GM12873 (cell line): ENCODE measurements around the gene MYO1D.
A peak's percentile ranks its signal among the peaks of the same experiment; 100 is the strongest.

ENCODE experiments used
- CTCF ChIP-seq: IDR thresholded peaks from 2 replicates; pipeline ENCODE4 v1.5.1; 2012; ENCODE audit warnings: low read depth, mild to moderate bottlenecking, moderate library complexity, low read length, control low read depth; ENCODE audit not compliant: insufficient read depth; ENCODE audit errors: missing control alignments

MYO1D gene

DNA sequence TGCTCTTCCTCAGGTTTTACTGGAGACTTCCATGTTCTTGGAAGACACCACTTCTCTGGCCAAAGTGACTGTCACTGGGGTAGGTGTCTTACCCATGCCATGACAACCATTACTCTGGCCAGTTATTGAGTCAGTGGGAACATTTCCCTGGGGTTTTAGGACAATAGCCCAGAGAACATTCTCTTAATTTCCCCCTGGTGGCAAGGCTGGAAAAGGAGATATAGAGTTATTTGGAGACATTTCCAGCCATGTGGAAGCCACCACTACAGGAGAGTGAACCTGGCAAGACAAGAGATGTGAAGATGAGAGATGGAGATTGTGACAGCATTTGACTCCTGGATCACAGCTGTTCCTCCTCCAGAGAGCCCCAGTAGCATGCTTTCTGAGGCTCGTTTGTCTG is 283.9 kb downstream of the MYO1D start:
- no peak for TF ChIP-seq CTCF

DNA sequence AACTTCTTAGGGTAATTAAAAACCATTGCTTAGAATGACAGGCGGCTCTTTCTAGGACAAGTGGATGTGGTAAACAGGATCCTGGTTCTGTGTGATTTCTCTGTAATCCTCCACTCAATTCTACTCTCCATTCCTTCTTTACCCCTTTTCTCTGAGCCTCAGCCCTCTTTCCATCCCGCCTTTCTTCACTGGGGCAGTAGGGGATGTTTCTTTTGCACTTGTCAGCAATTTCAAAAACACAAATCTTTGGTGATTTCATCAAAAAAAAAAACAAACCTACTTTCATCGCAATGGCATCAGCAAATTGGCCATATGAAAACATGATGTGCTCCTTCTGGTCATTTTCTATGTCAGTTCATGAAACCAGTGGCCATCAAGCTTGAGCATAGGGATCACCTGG is 285.5 kb downstream of the MYO1D start:
- TF ChIP-seq CTCF, result no peak

- no peak for TF ChIP-seq CTCF
These were observed 285.9 kb downstream of the MYO1D start for GRCh38 chr17:32590974-32591373.

DNA sequence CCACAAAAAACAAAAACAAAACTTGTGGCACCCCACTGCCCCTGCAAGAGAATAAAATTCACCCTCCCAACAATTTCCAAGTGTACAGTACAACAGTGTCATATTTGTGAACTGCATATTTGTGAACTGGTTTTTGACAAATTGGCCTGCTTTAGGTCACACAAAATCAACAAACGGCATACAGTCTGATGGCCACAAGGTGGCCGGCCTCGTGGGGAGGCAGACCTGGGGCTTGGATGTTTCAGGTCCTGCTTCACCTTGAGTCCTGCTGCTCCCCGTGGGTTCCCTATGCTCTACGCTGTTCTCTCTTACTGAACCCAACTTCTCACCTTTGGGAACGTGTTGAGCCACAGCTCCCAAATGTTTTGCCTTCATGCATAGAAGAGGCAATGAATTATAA is 287.9 kb downstream of the MYO1D start:
- TF ChIP-seq CTCF, result peak; percentile 43

DNA sequence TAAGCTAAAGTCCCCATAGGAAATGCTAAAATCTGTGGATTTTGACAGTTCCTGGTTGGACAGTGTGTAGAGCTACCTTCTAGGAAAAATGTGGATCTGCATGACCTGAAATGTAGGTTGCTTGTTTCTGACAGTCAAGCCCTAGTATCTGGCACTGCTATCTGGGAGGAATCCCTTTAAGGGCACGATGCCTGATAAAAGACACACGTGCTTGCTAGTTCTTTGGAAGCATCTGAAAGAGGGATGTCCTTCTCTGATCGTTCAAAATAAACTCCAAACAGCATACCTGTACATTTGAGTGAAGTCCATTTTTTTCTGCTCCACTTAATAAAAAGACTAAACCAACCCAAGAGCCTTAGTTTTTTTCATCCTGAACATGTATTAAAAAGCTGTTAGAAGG is 288.8 kb downstream of the MYO1D start:
- TF ChIP-seq CTCF, result no peak

DNA sequence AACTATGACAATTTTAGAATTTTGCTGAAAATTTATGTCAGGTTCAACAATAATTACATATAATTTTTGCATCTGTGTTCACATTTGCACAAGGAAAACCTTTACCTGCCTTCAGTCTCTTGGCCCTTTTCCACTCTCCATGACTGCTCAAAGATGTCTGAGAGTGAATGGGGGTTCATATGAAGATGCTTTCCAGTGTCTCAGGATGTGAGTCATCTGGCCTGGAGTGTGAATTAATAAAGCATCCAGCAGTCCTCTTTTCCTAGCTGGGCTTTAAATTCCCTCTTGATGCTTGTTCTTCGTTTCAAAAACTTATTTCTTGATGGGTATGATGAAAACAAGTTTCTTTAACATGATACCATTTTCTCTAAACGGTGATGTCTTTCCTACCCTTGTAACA is 290.3 kb downstream of the MYO1D start:
- no peak for TF ChIP-seq CTCF

DNA sequence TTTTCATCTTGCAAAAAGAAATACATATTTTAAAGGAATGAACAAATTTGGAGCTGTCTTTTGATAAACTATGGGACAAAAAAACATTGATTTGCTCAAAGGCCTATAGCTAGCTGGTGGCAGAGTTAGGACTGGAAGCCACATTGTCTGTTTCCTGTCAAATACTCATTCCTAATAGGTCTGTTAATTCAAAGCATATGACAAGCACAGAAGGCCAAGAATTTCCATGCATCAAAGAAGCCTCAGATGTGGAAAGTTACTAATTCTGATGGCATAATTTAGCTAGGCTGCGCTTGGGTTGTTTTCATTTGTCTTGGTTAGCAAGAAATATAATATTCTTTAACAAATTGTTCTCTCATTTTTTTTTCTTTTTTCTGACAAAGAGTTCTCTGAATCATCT is 292.1 kb downstream of the MYO1D start:
- no peak for TF ChIP-seq CTCF

GRCh38 chr17:32583053-32583452 is 293.9 kb downstream of the MYO1D start:
- TF ChIP-seq CTCF, result no peak
